Raji (cell line): ENCODE data around the gene AGPAT2.

Experiments used
- POLR2A ChIP-seq: IDR thresholded peaks from 2 replicates; pipeline ENCODE4 v1.6.1; 2011; ENCODE audit warnings: low read depth, low read length, control low read depth; ENCODE audit not compliant: insufficient read depth

AGPAT2 gene

GRCh38 chr9:136628268-136628667 is 59.0 kb downstream of the AGPAT2 start:
- TF ChIP-seq POLR2A = no peak

- no peak for TF ChIP-seq POLR2A
Observed at GRCh38 chr9:136627703-136628102, 59.6 kb downstream of the AGPAT2 start.

GRCh38 chr9:136626740-136627642 is 60.3 kb downstream of the AGPAT2 start:
- no peak for TF ChIP-seq POLR2A

- TF ChIP-seq POLR2A = no peak
Observed at GRCh38 chr9:136626066-136626725, 61.1 kb downstream of the AGPAT2 start.

- no peak for TF ChIP-seq POLR2A
Observed at GRCh38 chr9:136625101-136626065, 61.9 kb downstream of the AGPAT2 start.

- no peak for TF ChIP-seq POLR2A
Observed at GRCh38 chr9:136624184-136624951, 62.9 kb downstream of the AGPAT2 start.

GRCh38 chr9:136623842-136624183 is 63.4 kb downstream of the AGPAT2 start:
- TF ChIP-seq POLR2A = no peak
